OCI-LY3 (cell line): ENCODE data around the gene SLC25A23.

ENCODE experiments used
- CTCF ChIP-seq: fragments of 200-600, 300-600 bp; sonication (generic); IDR thresholded peaks from 2 replicates; pipeline ENCODE4 v1.5.1; 2014; ENCODE audit warnings: antibody characterized with exemption, low read length, low read depth
- EZH2phosphoT487 ChIP-seq: fragments of 200-600 bp; shearing (Covaris generic); IDR thresholded peaks from 2 replicates; pipeline ENCODE4 v1.6.1; 2018; ENCODE audit warnings: antibody characterized with exemption, mixed run types, low read depth

- TF ChIP-seq CTCF (no peak), EZH2phosphoT487 (no peak)
Observed at GRCh38 chr19:6470173-6470572, 10.6 kb upstream of the SLC25A23 start.
